Measurements from ENCODE around the gene NAXD. TPM values are rescaled to one million over a fixed set of nuclear protein-coding genes. Genes with fewer than 3 reads are reported as not detected.
"Not testable (repeated sequence)": the region's sequence is repeated elsewhere in the genome, so short reads cannot be mapped to it uniquely, and the experiment has no call there.

NAXD gene
- total RNA-seq, 1 donor from 2014 or later: 21.1 TPM

DNA sequence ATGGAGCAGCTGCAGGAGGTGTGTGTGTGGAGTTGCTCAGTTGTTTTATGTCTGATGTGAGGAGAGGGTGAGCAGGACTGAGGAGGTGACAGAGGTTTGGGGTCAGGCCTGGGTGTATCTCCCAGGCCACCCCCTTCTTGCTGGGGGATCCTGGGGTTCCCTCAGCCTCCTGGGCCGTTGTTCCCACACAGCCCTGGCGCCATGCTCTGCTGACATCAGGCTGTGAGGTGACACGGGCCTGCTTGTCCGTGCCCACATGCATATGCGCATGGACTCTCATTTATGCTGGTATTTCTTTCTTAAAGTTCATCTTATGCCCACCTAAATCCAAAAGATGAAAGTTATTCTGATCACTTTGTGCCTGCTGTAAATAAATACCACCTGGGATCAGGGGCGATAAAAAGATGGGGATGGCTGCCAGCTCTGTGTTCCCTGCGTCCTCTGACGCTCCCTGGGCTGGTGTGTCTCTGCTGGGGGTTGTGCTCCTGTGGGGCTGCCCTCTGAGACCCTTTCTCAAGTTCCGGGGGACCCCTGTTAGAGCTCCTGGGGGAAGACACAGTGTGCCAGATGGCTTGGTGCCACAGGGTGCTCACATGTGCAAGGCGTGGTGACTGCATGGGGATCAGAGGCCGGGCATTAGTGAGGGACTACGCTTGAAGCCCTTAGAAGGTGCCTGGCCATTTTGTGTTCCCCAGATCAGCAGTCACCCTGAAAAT lies 12.6 kb downstream of the NAXD start:
- FAIRE-seq: no peak
- no peaks in the 10 kb centered on the region for H3K27me3 ChIP-seq (ENCODE audit: control insufficient read depth, insufficient read depth, low read length)
- no peak overlapping the region for H3K4me3 ChIP-seq (ENCODE audit: low read depth, low read length)
- TF ChIP-seq, protein P1, sequence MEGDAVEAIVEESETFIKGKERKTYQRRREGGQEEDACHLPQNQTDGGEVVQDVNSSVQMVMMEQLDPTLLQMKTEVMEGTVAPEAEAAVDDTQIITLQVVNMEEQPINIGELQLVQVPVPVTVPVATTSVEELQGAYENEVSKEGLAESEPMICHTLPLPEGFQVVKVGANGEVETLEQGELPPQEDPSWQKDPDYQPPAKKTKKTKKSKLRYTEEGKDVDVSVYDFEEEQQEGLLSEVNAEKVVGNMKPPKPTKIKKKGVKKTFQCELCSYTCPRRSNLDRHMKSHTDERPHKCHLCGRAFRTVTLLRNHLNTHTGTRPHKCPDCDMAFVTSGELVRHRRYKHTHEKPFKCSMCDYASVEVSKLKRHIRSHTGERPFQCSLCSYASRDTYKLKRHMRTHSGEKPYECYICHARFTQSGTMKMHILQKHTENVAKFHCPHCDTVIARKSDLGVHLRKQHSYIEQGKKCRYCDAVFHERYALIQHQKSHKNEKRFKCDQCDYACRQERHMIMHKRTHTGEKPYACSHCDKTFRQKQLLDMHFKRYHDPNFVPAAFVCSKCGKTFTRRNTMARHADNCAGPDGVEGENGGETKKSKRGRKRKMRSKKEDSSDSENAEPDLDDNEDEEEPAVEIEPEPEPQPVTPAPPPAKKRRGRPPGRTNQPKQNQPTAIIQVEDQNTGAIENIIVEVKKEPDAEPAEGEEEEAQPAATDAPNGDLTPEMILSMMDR (IDR thresholded peaks at IDR 0.05; ENCODE audit: insufficient read depth, low read length, severe bottlenecking): no peak
- peaks cover 18% of the 10 kb centered on the region for H3K36me3 ChIP-seq (ENCODE audit: control insufficient read depth, insufficient read depth, low read length)
- no peak for DNase-seq (ENCODE audit: low read depth)

DNA sequence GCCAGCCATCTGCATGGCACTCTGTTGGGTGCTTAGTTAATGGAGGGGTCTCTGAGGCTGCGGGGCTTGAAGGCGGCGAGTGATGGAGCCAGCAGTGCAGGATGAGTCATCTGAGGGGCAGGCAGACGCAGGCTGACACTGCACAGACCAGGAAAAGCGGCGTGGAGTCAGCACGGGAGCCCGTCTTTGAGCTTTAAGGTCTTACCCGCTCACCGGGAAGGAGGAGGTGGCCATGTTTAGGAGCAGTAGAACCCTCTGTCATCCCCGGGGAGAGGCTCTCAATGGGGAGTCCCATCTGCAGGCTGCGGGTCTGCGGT lies 13.1 kb downstream of the NAXD start:
- Histone ChIP-seq H3K27me3 (ENCODE audit: control insufficient read depth, insufficient read depth, low read length) (no peaks in the 10 kb centered on the region), H3K4me3 (ENCODE audit: low read depth, low read length) (no peak overlapping the region), H3K36me3 (ENCODE audit: control insufficient read depth, insufficient read depth, low read length) (peaks cover 15% of the 10 kb centered on the region)
- FAIRE-seq: no peak
- DNase-seq (ENCODE audit: low read depth): no peak
- TF ChIP-seq, protein P1 (IDR thresholded peaks at IDR 0.05; ENCODE audit: insufficient read depth, low read length, severe bottlenecking): no peak

DNA sequence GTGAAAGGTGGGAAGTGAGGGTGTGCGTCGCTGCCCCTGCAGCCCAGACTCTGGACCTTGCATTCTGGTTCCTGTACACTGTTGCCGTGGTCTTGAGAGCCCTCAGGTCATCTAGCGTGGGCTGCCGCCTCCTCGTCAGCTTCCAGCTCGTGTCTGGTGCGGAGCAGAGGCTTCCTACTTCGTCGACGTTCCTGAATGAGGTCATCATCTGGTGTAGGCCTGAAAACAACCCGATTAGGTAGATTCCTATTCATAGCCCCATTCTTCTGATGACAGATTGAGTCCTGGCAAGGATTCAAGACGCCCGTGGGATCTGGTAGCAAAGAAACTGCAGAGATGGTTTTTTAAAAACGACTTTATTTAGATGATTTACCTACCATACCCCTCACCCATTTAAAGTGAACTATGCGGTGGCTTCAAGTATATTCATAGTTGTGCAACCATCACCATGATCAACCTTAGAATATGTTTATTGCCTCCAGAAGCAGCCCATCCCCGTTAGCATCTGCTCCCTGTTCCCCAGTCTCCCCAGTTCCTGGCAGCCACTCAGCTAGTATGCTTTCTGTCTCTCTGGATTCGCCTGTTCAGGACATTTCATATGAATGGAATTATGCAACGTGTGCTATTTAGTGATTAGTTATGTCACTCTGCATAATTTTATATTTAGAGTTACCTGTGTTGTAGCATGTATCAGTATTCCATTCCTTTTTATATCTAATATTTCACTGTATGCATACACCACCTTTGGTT lies 13.8 kb downstream of the NAXD start:
- FAIRE-seq: no peak
- DNase-seq (ENCODE audit: low read depth): no peak
- TF ChIP-seq, protein P1 (IDR thresholded peaks at IDR 0.05; ENCODE audit: insufficient read depth, low read length, severe bottlenecking): no peak
- no peaks in the 10 kb centered on the region for H3K27me3 ChIP-seq (ENCODE audit: control insufficient read depth, insufficient read depth, low read length)
- no peak overlapping the region for H3K4me3 ChIP-seq (ENCODE audit: low read depth, low read length)
- H3K36me3 ChIP-seq (ENCODE audit: control insufficient read depth, insufficient read depth, low read length): peaks cover 15% of the 10 kb centered on the region

DNA sequence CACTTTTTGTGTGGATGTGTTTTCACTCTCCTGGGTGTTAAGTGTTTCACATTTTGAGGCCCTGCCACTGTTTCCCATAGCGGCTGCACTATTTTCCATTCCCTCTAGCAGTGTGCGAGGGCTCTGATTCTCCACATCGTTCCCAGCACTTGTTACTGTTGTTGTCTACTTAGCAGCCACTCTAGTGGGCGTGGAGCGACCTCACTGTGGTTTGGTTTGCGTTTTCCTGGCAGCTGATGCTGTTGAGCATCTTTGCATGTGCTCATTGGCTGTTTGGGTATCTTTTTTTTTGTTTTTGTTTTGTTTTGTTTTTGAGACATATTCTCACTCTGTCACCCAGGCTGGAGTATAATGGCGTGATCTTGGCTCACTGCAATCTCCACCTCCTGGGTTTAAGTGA lies 14.4 kb downstream of the NAXD start:
- no peak for FAIRE-seq
- Histone ChIP-seq H3K36me3 (ENCODE audit: control insufficient read depth, insufficient read depth, low read length) (peaks cover 20% of the 10 kb centered on the region), H3K27me3 (ENCODE audit: control insufficient read depth, insufficient read depth, low read length) (no peaks in the 10 kb centered on the region), H3K4me3 (ENCODE audit: low read depth, low read length) (no peak overlapping the region)
- no peak for DNase-seq (ENCODE audit: low read depth)
- TF ChIP-seq, protein P1 (IDR thresholded peaks at IDR 0.05; ENCODE audit: insufficient read depth, low read length, severe bottlenecking): no peak

DNA sequence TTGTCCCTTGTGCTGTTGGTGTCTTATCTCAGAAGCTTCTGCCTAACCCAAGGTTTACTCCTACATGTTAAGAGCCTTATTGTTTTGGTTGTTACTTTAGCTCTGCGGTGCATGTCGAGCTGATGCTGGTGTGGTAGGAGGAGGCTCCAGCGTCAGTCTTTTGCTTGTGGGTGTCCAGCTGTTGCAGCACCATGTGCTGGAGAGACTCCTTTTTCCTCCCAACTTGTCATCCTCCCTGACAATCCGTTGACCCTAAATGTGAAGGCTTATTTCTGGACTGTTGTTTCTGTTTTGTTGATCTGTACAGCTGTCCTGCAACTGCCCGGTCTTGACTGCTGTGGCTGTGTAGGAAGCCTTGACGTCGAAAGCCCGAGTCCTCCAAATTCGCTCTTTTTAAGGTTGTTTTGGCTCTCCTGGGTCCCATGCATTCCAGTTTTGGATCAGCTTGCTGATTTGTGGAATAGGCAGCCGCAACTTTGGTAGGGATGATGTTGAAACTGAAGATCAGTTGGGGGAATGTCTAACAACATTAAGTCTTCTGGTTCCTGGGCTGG lies 15.3 kb downstream of the NAXD start:
- DNase-seq (ENCODE audit: low read depth) (no peak), FAIRE-seq (no peak)
- peaks cover 22% of the 10 kb centered on the region for H3K36me3 ChIP-seq (ENCODE audit: control insufficient read depth, insufficient read depth, low read length)
- no peaks in the 10 kb centered on the region for H3K27me3 ChIP-seq (ENCODE audit: control insufficient read depth, insufficient read depth, low read length)
- TF ChIP-seq, protein P1 (IDR thresholded peaks at IDR 0.05; ENCODE audit: insufficient read depth, low read length, severe bottlenecking): no peak
- H3K4me3 ChIP-seq (ENCODE audit: low read depth, low read length): no peak overlapping the region

DNA sequence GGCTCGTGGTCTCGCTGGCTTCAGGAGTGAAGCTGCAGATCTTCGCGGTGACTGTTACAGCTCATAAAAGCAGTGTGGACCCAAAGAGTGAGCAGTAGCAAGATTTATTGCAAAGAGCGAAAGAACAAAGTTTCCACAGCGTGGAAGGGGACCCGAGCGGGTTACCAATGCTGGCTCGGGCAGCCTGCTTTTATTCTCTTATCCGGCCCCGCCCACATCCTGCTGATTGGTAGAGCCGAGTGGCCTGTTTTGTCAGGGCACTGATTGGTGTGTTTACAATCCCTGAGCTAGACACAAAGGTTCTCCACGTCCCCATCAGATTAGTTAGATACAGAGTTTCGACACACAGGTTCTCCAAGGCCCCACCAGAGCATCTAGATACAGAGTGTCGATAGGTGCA lies 16.9 kb downstream of the NAXD start:
- DNase-seq (ENCODE audit: low read depth); H3K4me3 ChIP-seq (ENCODE audit: low read depth, low read length); FAIRE-seq; H3K27me3 ChIP-seq (ENCODE audit: control insufficient read depth, insufficient read depth, low read length): not testable (repeated sequence)
- H3K36me3 ChIP-seq (ENCODE audit: control insufficient read depth, insufficient read depth, low read length): peaks cover 33% of the 10 kb centered on the region

Measured in bronchial epithelial cell (primary cell).